ENCODE data around the gene MTSS2. TPM values are rescaled to one million over a fixed set of nuclear protein-coding genes. Genes with fewer than 3 reads are reported as not detected.

The MTSS2 gene
- total RNA-seq, 1 experiment from 2014 or later = 0.15 TPM

DNA sequence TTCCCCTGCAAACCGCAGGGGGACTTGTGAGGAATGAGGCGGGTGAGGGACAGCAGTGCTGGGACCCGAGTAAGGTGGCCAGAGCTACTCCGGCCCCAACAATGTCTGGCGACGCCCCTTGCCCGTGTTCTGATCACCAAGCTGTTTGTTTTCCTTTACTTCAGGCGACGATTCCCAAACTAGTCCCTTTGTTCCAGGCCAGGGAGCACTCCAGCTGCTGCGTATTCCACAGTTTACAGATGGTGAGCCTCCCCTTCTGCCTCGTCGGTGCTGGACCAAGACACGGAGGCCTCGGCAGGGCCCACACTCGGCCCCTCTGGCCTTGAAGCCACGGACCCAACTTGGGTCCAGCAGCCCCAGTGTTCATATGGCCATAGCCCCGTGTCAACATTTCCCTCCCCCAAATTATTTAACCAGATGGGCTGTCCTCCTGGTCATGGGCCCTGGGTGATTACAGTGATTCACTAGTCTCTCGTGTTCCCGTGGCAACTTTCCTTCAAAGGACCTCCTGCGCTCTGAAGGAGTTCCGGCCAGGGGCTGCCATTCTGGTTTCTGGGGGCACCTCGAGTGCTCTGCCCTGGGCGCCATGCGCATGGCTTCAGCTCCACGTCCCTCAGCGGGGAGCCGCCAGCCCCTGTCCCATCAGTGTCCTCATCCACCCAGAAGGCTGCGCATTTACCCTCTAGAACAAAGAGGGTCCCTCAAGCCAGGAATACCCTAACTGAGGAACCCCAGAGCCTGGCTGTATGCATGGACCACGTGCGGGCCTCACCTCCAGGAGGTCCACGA is 24.8 kb upstream of the MTSS2 start:
- no peak overlapping the region for H2AFZ ChIP-seq (ENCODE audit: low read length)
- H3K36me3 ChIP-seq (ENCODE audit: insufficient read depth, low read length) = no peaks in the 10 kb centered on the region
- no peak overlapping the region for H3K9ac ChIP-seq (ENCODE audit: low read length)
- DNase-seq = no peak
- H3K4me1 ChIP-seq (ENCODE audit: low read length) = no peaks in the 10 kb centered on the region
- H3K9me3 ChIP-seq (ENCODE audit: low read length) = no peaks in the 10 kb centered on the region
- no peaks in the 10 kb centered on the region for H3K9me2 ChIP-seq (replicated peaks; ENCODE audit: insufficient read depth, low read length)
- H3K4me3 ChIP-seq (ENCODE audit: low read length) = no peak overlapping the region
- H3K79me2 ChIP-seq (ENCODE audit: low read length) = no peaks in the 10 kb centered on the region
- no peak overlapping the region for H3K27ac ChIP-seq (ENCODE audit: low read length)
- H3K4me2 ChIP-seq (ENCODE audit: low read depth, low read length, poor library complexity, severe bottlenecking) = no peak overlapping the region
- no peaks in the 10 kb centered on the region for H3K27me3 ChIP-seq (ENCODE audit: low read length)
- H4K20me1 ChIP-seq (ENCODE audit: insufficient read depth, low read depth, low read length) = no peaks in the 10 kb centered on the region

DNA sequence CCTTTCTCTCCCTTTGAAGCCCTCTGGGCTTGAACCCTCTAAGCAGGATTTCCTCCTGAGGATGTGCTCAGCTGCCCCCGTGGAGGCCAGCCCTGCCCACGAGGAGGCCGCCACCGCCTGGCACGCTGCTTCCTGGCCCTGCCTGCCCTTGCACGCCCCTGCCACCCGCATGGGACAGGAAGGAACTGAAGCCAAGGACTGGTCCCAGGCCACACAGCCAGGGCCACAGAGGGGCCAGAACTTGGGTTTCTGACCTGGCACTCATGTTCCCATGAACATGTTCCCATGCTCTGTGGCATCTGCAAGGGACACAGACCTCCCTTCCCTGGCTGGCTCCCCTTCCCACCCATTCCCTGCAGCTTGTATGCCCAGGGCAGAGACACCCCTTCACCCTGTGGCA is 24.1 kb upstream of the MTSS2 start:
- Histone ChIP-seq H3K4me3 (ENCODE audit: low read length) (no peak overlapping the region), H3K36me3 (ENCODE audit: insufficient read depth, low read length) (no peaks in the 10 kb centered on the region), H3K27me3 (ENCODE audit: low read length) (no peaks in the 10 kb centered on the region), H3K4me1 (ENCODE audit: low read length) (no peaks in the 10 kb centered on the region), H2AFZ (ENCODE audit: low read length) (no peak overlapping the region), H3K79me2 (ENCODE audit: low read length) (no peaks in the 10 kb centered on the region), H3K4me2 (ENCODE audit: low read depth, low read length, poor library complexity, severe bottlenecking) (no peak overlapping the region), H3K9ac (ENCODE audit: low read length) (no peak overlapping the region), H3K9me2 (replicated peaks; ENCODE audit: insufficient read depth, low read length) (no peaks in the 10 kb centered on the region), H3K27ac (ENCODE audit: low read length) (no peak overlapping the region), H4K20me1 (ENCODE audit: insufficient read depth, low read depth, low read length) (no peaks in the 10 kb centered on the region), H3K9me3 (ENCODE audit: low read length) (no peaks in the 10 kb centered on the region)
- no peak for DNase-seq

DNA sequence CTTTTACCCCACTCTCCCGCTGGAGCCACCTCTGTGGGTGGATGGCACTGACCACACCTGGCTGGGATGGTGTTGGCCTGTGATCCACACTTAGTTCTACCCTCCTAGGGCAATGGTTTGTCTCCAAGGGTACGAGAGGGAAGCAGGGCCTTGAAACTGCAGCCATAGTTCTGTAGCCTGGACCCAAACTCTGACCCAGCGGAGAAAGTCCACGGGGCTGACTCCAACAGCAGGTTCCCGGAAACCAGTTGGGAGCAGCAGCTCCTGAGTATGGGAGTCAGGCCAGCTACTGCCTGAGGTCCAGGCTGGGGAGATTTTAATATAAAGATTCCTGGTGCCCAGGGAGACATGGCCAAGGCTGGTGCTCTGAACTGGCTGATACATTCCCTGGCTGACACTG is 23.6 kb upstream of the MTSS2 start:
- no peak overlapping the region for H3K4me2 ChIP-seq (ENCODE audit: low read depth, low read length, poor library complexity, severe bottlenecking)
- H3K36me3 ChIP-seq (ENCODE audit: insufficient read depth, low read length) = no peaks in the 10 kb centered on the region
- no peaks in the 10 kb centered on the region for H3K9me3 ChIP-seq (ENCODE audit: low read length)
- H3K4me1 ChIP-seq (ENCODE audit: low read length) = no peaks in the 10 kb centered on the region
- no peaks in the 10 kb centered on the region for H4K20me1 ChIP-seq (ENCODE audit: insufficient read depth, low read depth, low read length)
- H3K79me2 ChIP-seq (ENCODE audit: low read length) = no peaks in the 10 kb centered on the region
- no peak overlapping the region for H3K27ac ChIP-seq (ENCODE audit: low read length)
- no peaks in the 10 kb centered on the region for H3K9me2 ChIP-seq (replicated peaks; ENCODE audit: insufficient read depth, low read length)
- no peaks in the 10 kb centered on the region for H3K27me3 ChIP-seq (ENCODE audit: low read length)
- H3K9ac ChIP-seq (ENCODE audit: low read length) = no peak overlapping the region
- H2AFZ ChIP-seq (ENCODE audit: low read length) = no peak overlapping the region
- no peak overlapping the region for H3K4me3 ChIP-seq (ENCODE audit: low read length)
- no peak for DNase-seq

DNA sequence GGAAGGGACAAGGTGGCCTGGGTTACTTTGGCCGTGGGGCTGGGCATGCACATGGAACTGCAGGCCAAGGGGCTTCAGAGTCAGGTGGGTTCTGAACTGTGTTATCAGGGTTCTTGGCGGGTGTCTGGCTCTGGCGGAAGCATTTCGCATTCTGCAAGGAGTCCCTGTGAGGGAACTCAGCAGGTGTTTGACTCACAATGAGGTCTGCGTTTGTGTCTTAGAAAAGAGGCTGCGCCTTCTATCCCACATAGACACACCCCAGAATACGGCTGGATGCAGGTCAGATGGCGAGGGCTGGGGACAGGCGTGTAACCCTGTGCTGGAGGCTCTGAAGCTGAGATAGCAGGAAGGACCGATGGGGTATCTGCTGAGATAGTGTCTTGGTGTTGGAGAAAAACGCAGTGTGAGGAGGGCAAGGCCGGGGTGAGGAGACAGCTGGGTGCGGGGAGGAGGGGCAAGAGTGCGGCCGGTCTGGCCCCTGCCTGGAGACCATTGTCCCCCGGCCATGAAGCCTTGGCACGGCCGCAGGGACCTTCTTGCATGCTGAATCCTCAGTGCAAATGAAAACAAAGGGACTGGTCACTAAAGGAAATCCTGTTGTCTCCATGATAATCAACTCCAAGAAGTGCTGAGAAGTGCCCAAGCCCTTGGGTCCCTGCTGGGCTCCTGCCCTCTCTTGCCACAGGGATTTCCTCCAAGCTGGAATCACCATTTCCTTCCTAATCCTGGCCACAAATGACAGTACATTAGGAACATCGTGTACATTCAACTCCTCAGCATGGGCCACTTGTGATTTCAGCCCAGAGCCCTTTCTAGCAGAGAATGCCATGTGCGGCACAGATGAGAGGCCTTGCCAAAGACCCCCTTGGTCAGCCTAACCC is 22.8 kb upstream of the MTSS2 start:
- no peak for DNase-seq
- no peak overlapping the region for H3K4me2 ChIP-seq (ENCODE audit: low read depth, low read length, poor library complexity, severe bottlenecking)
- no peak overlapping the region for H3K27ac ChIP-seq (ENCODE audit: low read length)
- H2AFZ ChIP-seq (ENCODE audit: low read length) = no peak overlapping the region
- no peaks in the 10 kb centered on the region for H3K36me3 ChIP-seq (ENCODE audit: insufficient read depth, low read length)
- no peaks in the 10 kb centered on the region for H3K79me2 ChIP-seq (ENCODE audit: low read length)
- H3K9me2 ChIP-seq (replicated peaks; ENCODE audit: insufficient read depth, low read length) = no peaks in the 10 kb centered on the region
- H3K9me3 ChIP-seq (ENCODE audit: low read length) = no peaks in the 10 kb centered on the region
- H3K9ac ChIP-seq (ENCODE audit: low read length) = no peak overlapping the region
- no peaks in the 10 kb centered on the region for H4K20me1 ChIP-seq (ENCODE audit: insufficient read depth, low read depth, low read length)
- H3K27me3 ChIP-seq (ENCODE audit: low read length) = no peaks in the 10 kb centered on the region
- no peak overlapping the region for H3K4me3 ChIP-seq (ENCODE audit: low read length)
- H3K4me1 ChIP-seq (ENCODE audit: low read length) = no peaks in the 10 kb centered on the region

DNA sequence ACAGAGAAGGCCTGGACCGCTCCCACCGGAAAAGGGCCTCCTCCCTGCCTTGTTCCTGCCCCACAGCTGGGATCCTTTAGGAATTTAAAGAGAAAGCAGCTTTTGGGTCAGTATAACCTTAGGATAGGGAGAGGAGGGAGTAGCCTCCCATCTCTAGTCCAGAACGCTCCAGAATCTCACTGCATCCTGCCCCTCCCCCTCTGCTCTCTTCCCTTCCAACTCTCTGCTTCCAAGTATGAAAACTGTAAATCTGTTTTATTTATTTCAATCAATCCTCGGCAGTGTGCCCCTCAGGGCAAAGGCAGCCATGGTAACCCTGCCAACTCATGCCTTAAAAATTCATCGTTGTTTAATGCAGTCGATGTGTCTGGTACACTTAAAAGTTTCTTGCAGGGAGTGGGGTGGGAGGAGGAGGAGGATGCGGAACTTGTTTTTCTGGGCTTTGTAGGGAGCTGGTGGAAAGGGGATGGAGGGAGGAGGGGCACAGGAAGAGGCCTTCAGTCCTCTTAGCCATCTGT is 21.2 kb upstream of the MTSS2 start:
- no peaks in the 10 kb centered on the region for H3K36me3 ChIP-seq (ENCODE audit: insufficient read depth, low read length)
- no peak overlapping the region for H3K4me3 ChIP-seq (ENCODE audit: low read length)
- no peak overlapping the region for H2AFZ ChIP-seq (ENCODE audit: low read length)
- no peaks in the 10 kb centered on the region for H3K27me3 ChIP-seq (ENCODE audit: low read length)
- H3K27ac ChIP-seq (ENCODE audit: low read length) = no peak overlapping the region
- no peaks in the 10 kb centered on the region for H4K20me1 ChIP-seq (ENCODE audit: insufficient read depth, low read depth, low read length)
- no peaks in the 10 kb centered on the region for H3K9me3 ChIP-seq (ENCODE audit: low read length)
- H3K9me2 ChIP-seq (replicated peaks; ENCODE audit: insufficient read depth, low read length) = no peaks in the 10 kb centered on the region
- H3K9ac ChIP-seq (ENCODE audit: low read length) = no peak overlapping the region
- no peak overlapping the region for H3K4me2 ChIP-seq (ENCODE audit: low read depth, low read length, poor library complexity, severe bottlenecking)
- no peak for DNase-seq
- no peaks in the 10 kb centered on the region for H3K4me1 ChIP-seq (ENCODE audit: low read length)
- no peaks in the 10 kb centered on the region for H3K79me2 ChIP-seq (ENCODE audit: low read length)

DNA sequence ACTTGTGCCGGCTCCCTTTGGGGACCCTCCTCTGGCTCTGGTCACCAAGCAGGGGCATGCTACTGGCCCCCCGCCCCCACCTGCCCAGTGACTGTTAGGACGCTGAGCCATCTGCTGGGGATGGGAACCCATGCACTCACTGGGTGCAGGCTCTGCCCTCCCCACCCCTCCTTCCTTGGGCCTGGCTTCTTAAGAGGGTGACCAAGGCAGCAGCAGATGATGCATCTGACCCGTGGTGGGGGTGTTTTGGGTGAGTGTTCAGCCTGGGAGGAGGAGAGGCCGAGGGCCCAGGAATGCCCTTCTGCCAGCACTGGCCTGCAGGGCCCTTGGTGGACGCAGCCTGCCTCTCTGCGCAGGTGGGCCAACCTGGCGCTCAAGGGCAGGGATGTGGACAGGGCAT is 19.2 kb upstream of the MTSS2 start:
- Histone ChIP-seq H4K20me1 (ENCODE audit: insufficient read depth, low read depth, low read length) (no peaks in the 10 kb centered on the region), H3K36me3 (ENCODE audit: insufficient read depth, low read length) (no peaks in the 10 kb centered on the region), H2AFZ (ENCODE audit: low read length) (no peak overlapping the region), H3K79me2 (ENCODE audit: low read length) (no peaks in the 10 kb centered on the region), H3K9me2 (replicated peaks; ENCODE audit: insufficient read depth, low read length) (no peaks in the 10 kb centered on the region), H3K4me1 (ENCODE audit: low read length) (no peaks in the 10 kb centered on the region), H3K4me2 (ENCODE audit: low read depth, low read length, poor library complexity, severe bottlenecking) (no peak overlapping the region), H3K9me3 (ENCODE audit: low read length) (no peaks in the 10 kb centered on the region), H3K27ac (ENCODE audit: low read length) (no peak overlapping the region), H3K27me3 (ENCODE audit: low read length) (no peaks in the 10 kb centered on the region), H3K4me3 (ENCODE audit: low read length) (no peak overlapping the region), H3K9ac (ENCODE audit: low read length) (no peak overlapping the region)
- DNase-seq = no peak

DNA sequence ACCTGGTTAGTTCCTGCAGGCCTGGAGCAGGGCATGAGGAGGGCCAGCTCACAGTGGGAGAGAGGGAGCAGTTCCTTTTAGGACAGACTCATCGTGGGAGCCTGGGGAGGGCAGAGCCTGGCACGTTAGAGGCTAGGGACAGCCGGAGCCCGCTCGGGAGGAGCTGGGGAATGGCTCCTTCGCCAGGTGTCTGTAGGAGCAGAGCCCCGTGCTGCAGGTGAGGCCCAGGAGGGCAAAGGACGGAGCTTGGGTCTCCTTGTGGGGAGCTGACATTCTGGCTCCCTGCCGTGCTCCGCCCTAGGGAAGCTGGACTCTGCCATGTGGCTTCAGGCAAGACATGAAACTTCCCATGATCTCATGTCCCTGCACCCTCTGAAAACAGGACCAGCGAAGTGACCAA is 18.7 kb upstream of the MTSS2 start:
- Histone ChIP-seq H4K20me1 (ENCODE audit: insufficient read depth, low read depth, low read length) (no peaks in the 10 kb centered on the region), H3K9ac (ENCODE audit: low read length) (no peak overlapping the region), H3K79me2 (ENCODE audit: low read length) (no peaks in the 10 kb centered on the region), H3K4me2 (ENCODE audit: low read depth, low read length, poor library complexity, severe bottlenecking) (no peak overlapping the region), H3K4me1 (ENCODE audit: low read length) (no peaks in the 10 kb centered on the region), H3K9me3 (ENCODE audit: low read length) (no peaks in the 10 kb centered on the region), H3K4me3 (ENCODE audit: low read length) (no peak overlapping the region), H2AFZ (ENCODE audit: low read length) (no peak overlapping the region), H3K27ac (ENCODE audit: low read length) (no peak overlapping the region), H3K9me2 (replicated peaks; ENCODE audit: insufficient read depth, low read length) (no peaks in the 10 kb centered on the region), H3K36me3 (ENCODE audit: insufficient read depth, low read length) (no peaks in the 10 kb centered on the region), H3K27me3 (ENCODE audit: low read length) (no peaks in the 10 kb centered on the region)
- DNase-seq = no peak

DNA sequence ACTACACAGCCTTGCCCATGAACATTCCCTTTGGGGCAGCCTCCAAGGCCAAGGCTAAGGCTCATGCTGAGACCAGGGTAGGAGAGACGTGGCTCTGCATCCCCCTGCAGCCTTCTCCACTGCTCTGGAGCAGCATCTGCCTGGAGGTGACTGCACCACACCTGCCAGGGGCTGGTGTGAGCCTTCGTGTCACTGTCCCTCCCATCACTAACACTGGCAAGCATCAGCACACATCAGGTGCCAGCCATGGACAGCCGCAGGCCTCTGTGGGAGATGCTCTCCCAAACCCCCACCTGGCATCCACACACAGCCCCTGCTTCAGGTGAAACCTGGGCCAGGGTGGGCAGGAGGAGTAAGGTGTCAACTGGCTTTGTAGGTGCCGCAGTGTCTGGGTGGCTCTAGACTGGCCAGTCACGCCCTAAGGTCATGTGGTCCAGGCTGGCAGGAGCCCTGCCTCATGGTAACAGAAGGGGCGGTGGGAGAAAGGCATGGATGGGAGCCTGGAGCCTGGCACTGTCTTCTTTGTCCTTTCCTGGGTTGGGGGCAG is 18.1 kb upstream of the MTSS2 start:
- Histone ChIP-seq H3K27ac (ENCODE audit: low read length) (no peak overlapping the region), H3K9me2 (replicated peaks; ENCODE audit: insufficient read depth, low read length) (no peaks in the 10 kb centered on the region), H3K4me2 (ENCODE audit: low read depth, low read length, poor library complexity, severe bottlenecking) (no peak overlapping the region), H3K4me1 (ENCODE audit: low read length) (no peaks in the 10 kb centered on the region), H3K9me3 (ENCODE audit: low read length) (no peaks in the 10 kb centered on the region), H3K9ac (ENCODE audit: low read length) (no peak overlapping the region), H3K27me3 (ENCODE audit: low read length) (no peaks in the 10 kb centered on the region), H3K4me3 (ENCODE audit: low read length) (no peak overlapping the region), H3K79me2 (ENCODE audit: low read length) (no peaks in the 10 kb centered on the region), H3K36me3 (ENCODE audit: insufficient read depth, low read length) (no peaks in the 10 kb centered on the region), H2AFZ (ENCODE audit: low read length) (no peak overlapping the region), H4K20me1 (ENCODE audit: insufficient read depth, low read depth, low read length) (no peaks in the 10 kb centered on the region)
- no peak for DNase-seq
